Neutrophil (primary cell): ENCODE measurements around the gene SLC25A22.
A peak's percentile ranks its signal among the peaks of the same experiment; 100 is the strongest.

Experiments used
- H3K27ac ChIP-seq: fragments of 200-600 bp; sonication (generic); 2 replicates; pipeline ENCODE4 v1.5.1; 2016; ENCODE audit warnings: mild to moderate bottlenecking, moderate library complexity
- H3K27me3 ChIP-seq: fragments of 200-600 bp; sonication (generic); 2 replicates; pipeline ENCODE4 v1.6.0; 2016; ENCODE audit warnings: mild to moderate bottlenecking
- H3K36me3 ChIP-seq: fragments of 200-600 bp; sonication (generic); 2 replicates; pipeline ENCODE4 v1.5.1; 2017
- H3K4me1 ChIP-seq, 2 experiments: fragments of 200-600 bp in 1 of 2; sonication (generic) in 1 of 2; 1 replicate in 1 of 2; 2 replicates in 1 of 2; pipeline versions ENCODE4 v1.5.1 to v1.6.1; 2013 to 2016; ENCODE audit warnings: low read depth in 1 of 2, low read length in 1 of 2, mild to moderate bottlenecking in 1 of 2, moderate library complexity in 1 of 2; ENCODE audit not compliant: control insufficient read depth in 1 of 2, insufficient read depth in 1 of 2
- H3K4me3 ChIP-seq, 2 experiments: fragments of 200-600 bp in 1 of 2; sonication (generic) in 1 of 2; 1 replicate in 1 of 2; 2 replicates in 1 of 2; pipeline ENCODE4 v1.5.1; 2013 to 2016; ENCODE audit warnings: low read depth in 1 of 2, low read length in 1 of 2, mild to moderate bottlenecking in 1 of 2, moderate library complexity in 1 of 2
- H3K9me3 ChIP-seq: fragments of 200-600 bp; sonication (generic); 2 replicates; pipeline ENCODE4 v1.5.1; 2016
- CTCF ChIP-seq: fragments of 200-600 bp; sonication (generic); IDR thresholded peaks from 2 replicates; pipeline ENCODE4 v1.5.1; 2016; ENCODE audit warnings: antibody characterized with exemption

Gene SLC25A22

DNA sequence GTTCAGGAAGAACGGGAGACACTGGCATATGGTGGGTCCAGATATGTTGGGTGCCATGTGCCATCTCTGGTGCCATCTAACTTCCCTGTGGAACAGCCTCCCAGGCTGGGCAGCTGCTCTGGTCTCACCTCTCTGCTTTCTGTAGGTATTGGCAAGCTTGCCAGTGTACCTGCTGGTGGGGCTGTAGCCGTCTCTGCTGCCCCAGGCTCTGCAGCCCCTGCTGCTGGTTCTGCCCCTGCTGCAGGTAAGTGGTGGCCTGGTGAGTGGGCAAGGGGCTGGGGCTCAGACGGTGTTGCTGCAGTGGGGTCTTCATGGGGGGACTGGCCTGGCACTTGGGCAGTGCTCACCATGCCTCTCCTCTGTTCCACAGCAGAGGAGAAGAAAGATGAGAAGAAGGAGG, 14.3 kb upstream of the SLC25A22 start:
- Histone ChIP-seq H3K27me3 (no peaks in the 10 kb centered on the region), H3K9me3 (no peaks in the 10 kb centered on the region), H3K4me1 (peaks cover 27 to 31% of the 10 kb centered on the region in 2 experiments), H3K27ac (no peak overlapping the region), H3K36me3 (peaks cover 19% of the 10 kb centered on the region), H3K4me3 (no peak overlapping the region)
- no peak for TF ChIP-seq CTCF

- Histone ChIP-seq H3K9me3 (no peaks in the 10 kb centered on the region), H3K4me1 (peaks cover 27 to 31% of the 10 kb centered on the region in 2 experiments), H3K27ac (no peak overlapping the region), H3K4me3 (no peak overlapping the region), H3K27me3 (no peaks in the 10 kb centered on the region), H3K36me3 (peaks cover 19% of the 10 kb centered on the region)
- no peak for TF ChIP-seq CTCF
These were observed 13.6 kb upstream of the SLC25A22 start for GRCh38 chr11:811446-812245.

DNA sequence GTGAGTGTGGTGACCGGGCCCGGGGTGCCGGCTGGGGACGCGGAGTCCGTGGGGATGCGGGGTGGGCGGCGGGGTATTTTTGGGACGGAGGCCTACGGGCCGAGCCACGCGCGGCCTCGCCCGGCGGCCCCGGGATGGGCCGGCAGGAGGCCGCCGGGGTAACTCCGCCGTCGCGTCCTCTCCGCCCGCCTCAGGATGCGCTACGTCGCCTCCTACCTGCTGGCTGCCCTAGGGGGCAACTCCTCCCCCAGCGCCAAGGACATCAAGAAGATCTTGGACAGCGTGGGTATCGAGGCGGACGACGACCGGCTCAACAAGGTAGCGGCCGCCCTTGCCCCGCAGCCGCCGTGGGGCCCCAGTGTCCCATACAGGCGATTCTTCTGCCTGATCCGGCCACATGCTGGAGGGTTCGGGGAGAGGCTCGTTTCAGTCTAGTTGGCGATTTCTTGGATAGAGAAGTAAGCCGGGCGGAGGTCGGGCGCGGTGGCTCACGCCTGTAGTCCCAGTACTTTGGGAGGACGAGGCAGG, 12.0 kb upstream of the SLC25A22 start:
- TF ChIP-seq CTCF, result no peak
- peaks cover 19% of the 10 kb centered on the region for H3K36me3 ChIP-seq
- peak overlapping the region; percentile 59 to 98 for H3K4me3 ChIP-seq
- H3K4me1 ChIP-seq, result peaks cover 33 to 37% of the 10 kb centered on the region in 2 experiments
- H3K9me3 ChIP-seq, result no peaks in the 10 kb centered on the region
- peak overlapping the region; percentile 93 for H3K27ac ChIP-seq
- no peaks in the 10 kb centered on the region for H3K27me3 ChIP-seq

- peaks cover 38 to 43% of the 10 kb centered on the region in 2 experiments for H3K4me1 ChIP-seq
- no peaks in the 10 kb centered on the region for H3K9me3 ChIP-seq
- peaks cover 19% of the 10 kb centered on the region for H3K36me3 ChIP-seq
- TF ChIP-seq CTCF, result peak; percentile 46
- peak within 1 kb of the TSS; percentile 59 to 98 for H3K4me3 ChIP-seq
- peak within 1 kb of the TSS; percentile 93 for H3K27ac ChIP-seq
- H3K27me3 ChIP-seq, result no peaks in the 10 kb centered on the region
These were observed 11.4 kb upstream of the SLC25A22 start, which contains the start of gene RPLP2 for GRCh38 chr11:809287-810039. RPLP2 (plus strand) TSS chr11:809967; CDS start chr11:810235, 268 bp downstream.

DNA sequence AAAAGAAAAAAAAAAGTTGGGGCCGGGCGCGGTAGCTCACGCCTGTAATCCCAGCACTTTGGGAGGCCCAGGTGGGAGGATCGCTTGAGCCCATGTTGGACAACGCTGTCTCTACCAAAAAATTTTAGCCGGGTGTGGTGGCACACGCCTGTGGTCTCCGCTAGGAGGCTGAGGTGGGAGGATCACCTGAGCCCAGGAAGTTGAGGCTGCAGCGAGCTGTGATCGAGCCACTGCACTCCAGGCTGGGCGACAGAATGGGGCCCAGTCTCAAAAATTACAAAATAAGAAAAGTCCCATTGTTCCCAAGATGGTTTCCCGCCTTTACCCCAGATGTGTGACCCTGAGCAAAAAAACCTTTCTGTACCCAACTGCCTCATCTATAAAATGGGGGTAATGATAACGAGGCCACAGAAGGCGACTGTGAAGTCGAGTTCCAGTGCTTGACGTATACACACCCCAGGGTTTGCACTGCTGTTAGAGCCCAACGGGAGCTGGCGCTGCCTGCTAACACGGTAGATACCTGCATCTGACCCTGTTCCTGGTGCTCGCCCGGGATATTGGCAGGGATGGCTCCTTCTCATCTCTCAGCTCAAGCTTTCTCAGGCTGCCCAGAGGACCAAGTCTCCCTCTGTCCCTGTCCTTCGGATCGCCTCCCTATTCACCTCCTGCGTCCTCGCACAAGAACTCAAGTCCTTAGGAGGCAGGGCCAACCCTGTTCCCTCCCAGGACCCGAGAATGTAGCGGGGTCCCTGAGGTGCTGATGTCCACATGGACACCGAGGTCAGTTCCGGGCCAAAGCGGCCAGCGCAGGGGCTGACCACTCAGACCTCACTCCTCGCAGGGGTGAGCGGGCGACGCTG, 10.6 kb upstream of the SLC25A22 start:
- peak overlapping the region; percentile 59 to 98 for H3K4me3 ChIP-seq
- H3K27me3 ChIP-seq, result no peaks in the 10 kb centered on the region
- TF ChIP-seq CTCF, result no peak
- peaks cover 19% of the 10 kb centered on the region for H3K36me3 ChIP-seq
- peaks cover 46 to 51% of the 10 kb centered on the region in 2 experiments for H3K4me1 ChIP-seq
- peak overlapping the region; percentile 93 for H3K27ac ChIP-seq
- H3K9me3 ChIP-seq, result no peaks in the 10 kb centered on the region
